Epithelial cell of proximal tubule (primary cell): ENCODE measurements around the gene ZMIZ2. TPM values are rescaled to one million over a fixed set of nuclear protein-coding genes. Genes with fewer than 3 reads are reported as not detected.

Experiments
- DNase-seq: peaks from one replicate; pipeline ENCODE4 v3.0.0-alpha.2; 2011; ENCODE audit warnings: low read depth
- H3K4me3 ChIP-seq: 2 replicates; pipeline ENCODE4 v1.5.1; 2011; ENCODE audit warnings: low read depth, mild to moderate bottlenecking, low read length
- CTCF ChIP-seq: conservative IDR thresholded peaks from 2 replicates; pipeline ENCODE4 v1.5.1; 2012; ENCODE audit warnings: low read depth, mild to moderate bottlenecking, low read length
- total RNA-seq: library from RNA; depleted of rRNA; stranded (reverse); fragments of >200 nt; gene quantifications from 2 replicates; pipeline ENCODE4 v1.2.3, GENCODE V29; 2015

The ZMIZ2 gene
- total RNA-seq, 1 donor from 2014 or later: 22.9 TPM

GRCh38 chr7:44764081-44764480 lies 15.4 kb downstream of the ZMIZ2 start:
- no peak for TF ChIP-seq CTCF
- DNase-seq: no peak
- no peak overlapping the region for H3K4me3 ChIP-seq

- no peak for DNase-seq
- no peak overlapping the region for H3K4me3 ChIP-seq
- peak; percentile 36 for TF ChIP-seq CTCF
Observed at GRCh38 chr7:44764665-44765578, 16.3 kb downstream of the ZMIZ2 start.

GRCh38 chr7:44765579-44766415 lies 17.1 kb downstream of the ZMIZ2 start:
- no peak for DNase-seq
- TF ChIP-seq CTCF: no peak
- H3K4me3 ChIP-seq: no peak overlapping the region

- no peak overlapping the region for H3K4me3 ChIP-seq
- no peak for TF ChIP-seq CTCF
- no peak for DNase-seq
Observed at GRCh38 chr7:44766416-44766801, 17.8 kb downstream of the ZMIZ2 start.

- no peak for TF ChIP-seq CTCF
- H3K4me3 ChIP-seq: no peak overlapping the region
- no peak for DNase-seq
Observed at GRCh38 chr7:44767134-44767911, 18.7 kb downstream of the ZMIZ2 start.

GRCh38 chr7:44767912-44768627 lies 19.4 kb downstream of the ZMIZ2 start:
- DNase-seq: no peak
- no peak for TF ChIP-seq CTCF
- no peak overlapping the region for H3K4me3 ChIP-seq
